H1 (cell line): Measurements from ENCODE around the gene ADSS1. TPM values are rescaled to one million over a fixed set of nuclear protein-coding genes. Genes with fewer than 3 reads are reported as not detected.
A peak's percentile ranks its signal among the peaks of the same experiment; 100 is the strongest.

Experiments
- CTCF ChIA-PET: fragments of 300-600 bp; sonication (Branson Sonifier 250); formaldehyde crosslinking; loops from one replicate; lab custom pipeline; 2021; ENCODE audit not compliant: partially characterized antibody; lab: Charles Lee
- POLR2A ChIA-PET: fragments of 300-600 bp; sonication (Branson Sonifier 250); formaldehyde crosslinking; loops from one replicate; lab custom pipeline; 2021; ENCODE audit warnings: inconsistent platforms; ENCODE audit not compliant: partially characterized antibody; lab: Charles Lee
- DNase-seq, 2 experiments: peaks; one replicate each; pipeline versions ENCODE4 v3.0.0 to v3.0.0-alpha.2; 2010 to 2022; ENCODE audit warnings: low spot score in 2 of 2, low read depth in 1 of 2, mixed read lengths in 1 of 2
- FAIRE-seq: peaks from 2 replicates; lab custom pipeline; 2011; peaks lifted over from hg19 to GRCh38; lab: Jason Lieb, UNC
- H2AFZ ChIP-seq: 2 replicates; pipeline ENCODE4 v1.8.1; 2012; ENCODE audit warnings: low read length, inconsistent platforms
- H2AK5ac ChIP-seq: 2 replicates; pipeline ENCODE4 v1.6.1; 2013; ENCODE audit warnings: low read depth, low read length
- H2BK120ac ChIP-seq: replicated peaks from 2 replicates; pipeline ENCODE3; 2013; ENCODE audit warnings: low read depth, low read length, inconsistent platforms
- H2BK12ac ChIP-seq: 2 replicates; pipeline ENCODE4 v1.6.1; 2013; ENCODE audit warnings: low read depth, low read length
- H2BK15ac ChIP-seq: 2 replicates; pipeline ENCODE4 v1.6.1; 2013; ENCODE audit warnings: low read length
- H2BK20ac ChIP-seq: 2 replicates; pipeline ENCODE4 v1.6.1; 2013; ENCODE audit warnings: low read length
- H2BK5ac ChIP-seq: 2 replicates; pipeline ENCODE4 v1.6.1; 2013; ENCODE audit warnings: low read depth, low read length
- H3K14ac ChIP-seq: 2 replicates; pipeline ENCODE4 v1.6.1; 2013; ENCODE audit warnings: inconsistent platforms; ENCODE audit not compliant: insufficient read length
- H3K18ac ChIP-seq: 2 replicates; pipeline ENCODE4 v1.6.1; 2013; ENCODE audit warnings: low read length; ENCODE audit errors: extremely low read depth
- H3K23ac ChIP-seq: 2 replicates; pipeline ENCODE4 v1.6.1; 2013; ENCODE audit warnings: inconsistent platforms; ENCODE audit not compliant: insufficient read length
- H3K23me2 ChIP-seq: 2 replicates; pipeline ENCODE4 v1.6.1; 2013; ENCODE audit warnings: low read depth, low read length
- H3K27ac ChIP-seq: 2 replicates; pipeline ENCODE4 v1.6.1; 2011; ENCODE audit warnings: low read depth, low read length, inconsistent platforms
- H3K27me3 ChIP-seq, 4 experiments: replicated peaks in 1 of 4; 1 replicate in 1 of 4; 2 replicates in 3 of 4; pipeline versions ENCODE4 v1.6.1 to v1.8.1; 2011 to 2013; ENCODE audit warnings: low read length in 3 of 4, mild to moderate bottlenecking in 3 of 4, inconsistent platforms in 2 of 4, mixed read lengths in 2 of 4, moderate library complexity in 1 of 4; ENCODE audit not compliant: control insufficient read depth in 3 of 4, insufficient read depth in 3 of 4; ENCODE audit errors: extremely low read depth in 1 of 4
- H3K36me3 ChIP-seq, 4 experiments: 2 replicates each; pipeline versions ENCODE4 v1.6.1 to v1.8.1; 2011 to 2013; ENCODE audit warnings: mild to moderate bottlenecking in 4 of 4, low read length in 3 of 4, moderate library complexity in 2 of 4, control low read depth in 1 of 4, inconsistent platforms in 1 of 4; ENCODE audit not compliant: insufficient read depth in 4 of 4, control insufficient read depth in 2 of 4
- H3K4ac ChIP-seq: replicated peaks from 2 replicates; pipeline ENCODE3; 2013; ENCODE audit warnings: low read length, low read depth, mixed read lengths, inconsistent platforms; ENCODE audit not compliant: insufficient read length
- H3K4me1 ChIP-seq, 4 experiments: replicated peaks in 1 of 4; 1 replicate in 1 of 4; 2 replicates in 3 of 4; pipeline versions ENCODE4 v1.6.1 to v1.8.1; 2011 to 2013; ENCODE audit warnings: low read length in 3 of 4, inconsistent platforms in 2 of 4, mixed read lengths in 1 of 4; ENCODE audit not compliant: insufficient read depth in 4 of 4, control insufficient read depth in 3 of 4
- H3K4me2 ChIP-seq, 2 experiments: 2 replicates each; pipeline versions ENCODE4 v1.6.1 to v1.8.1; 2011 to 2013; ENCODE audit warnings: low read depth in 2 of 2, low read length in 2 of 2, control low read depth in 1 of 2, inconsistent platforms in 1 of 2, mild to moderate bottlenecking in 1 of 2; ENCODE audit not compliant: insufficient read depth in 1 of 2
- H3K4me3 ChIP-seq, 4 experiments: fragments of 200-600, 300-600 bp in 1 of 4; sonication (generic), shearing (Covaris generic), sonication (Bioruptor Twin) in 1 of 4; 2 replicates each; pipeline versions ENCODE4 v1.5.1 to v1.8.1; 2011 to 2016; ENCODE audit warnings: low read length in 4 of 4, low read depth in 3 of 4, control low read depth in 2 of 4, inconsistent platforms in 2 of 4, mild to moderate bottlenecking in 2 of 4, mixed read lengths in 1 of 4, moderate library complexity in 1 of 4; ENCODE audit not compliant: insufficient read depth in 2 of 4; ENCODE audit errors: extremely low read depth in 1 of 4
- H3K56ac ChIP-seq: replicated peaks from 2 replicates; pipeline ENCODE3; 2013; ENCODE audit warnings: low read depth, mild to moderate bottlenecking, mixed read lengths, low read length, inconsistent platforms; ENCODE audit not compliant: insufficient read length
- H3K79me1 ChIP-seq: 2 replicates; pipeline ENCODE4 v1.6.1; 2013; ENCODE audit warnings: low read depth, low read length, control low read depth
- H3K79me2 ChIP-seq, 2 experiments: 2 replicates each; pipeline versions ENCODE4 v1.6.1 to v1.8.1; 2012 to 2013; ENCODE audit warnings: low read length in 2 of 2, mild to moderate bottlenecking in 2 of 2, inconsistent platforms in 1 of 2; ENCODE audit not compliant: insufficient read depth in 2 of 2, control insufficient read depth in 1 of 2
- H3K9ac ChIP-seq, 4 experiments: replicated peaks in 1 of 4; 1 replicate in 1 of 4; 2 replicates in 3 of 4; pipeline versions ENCODE4 v1.6.1 to v1.8.1; 2011 to 2013; ENCODE audit warnings: low read depth in 3 of 4, low read length in 3 of 4, control low read depth in 2 of 4, mild to moderate bottlenecking in 2 of 4, moderate library complexity in 2 of 4, inconsistent platforms in 1 of 4; ENCODE audit errors: extremely low read depth in 1 of 4
- H3K9me3 ChIP-seq, 2 experiments: 2 replicates each; pipeline versions ENCODE4 v1.6.1 to v1.8.1; 2012 to 2013; ENCODE audit warnings: mild to moderate bottlenecking in 2 of 2, moderate library complexity in 2 of 2, control low read depth in 1 of 2, inconsistent platforms in 1 of 2, low read depth in 1 of 2, low read length in 1 of 2, mixed read lengths in 1 of 2; ENCODE audit not compliant: insufficient read depth in 2 of 2
- H4K20me1 ChIP-seq, 2 experiments: replicated peaks in 1 of 2; 2 replicates each; pipeline versions ENCODE3 to v1.8.1; 2011 to 2013; ENCODE audit warnings: inconsistent platforms in 2 of 2, low read length in 2 of 2, mild to moderate bottlenecking in 1 of 2; ENCODE audit not compliant: insufficient read depth in 2 of 2, control insufficient read depth in 1 of 2
- H4K5ac ChIP-seq: 2 replicates; pipeline ENCODE4 v1.6.1; 2013; ENCODE audit warnings: low read length, low read depth, mixed read lengths, inconsistent platforms; ENCODE audit not compliant: insufficient read length
- H4K8ac ChIP-seq: 2 replicates; pipeline ENCODE4 v1.8.0; 2013; ENCODE audit warnings: mild to moderate bottlenecking, moderate library complexity, low read length, inconsistent platforms; ENCODE audit not compliant: insufficient read depth; ENCODE audit errors: extremely low read depth
- H4K91ac ChIP-seq: replicated peaks from 2 replicates; pipeline ENCODE3; 2013; ENCODE audit warnings: low read length, mixed read lengths, inconsistent platforms; ENCODE audit not compliant: insufficient read length
- CHD2 ChIP-seq: IDR thresholded peaks from 2 replicates; pipeline ENCODE4 v1.6.1; 2012; ENCODE audit warnings: low read length, improper control_type of control experiment
- EP300 ChIP-seq, 2 experiments: IDR thresholded peaks; 1 replicate in 1 of 2; 2 replicates in 1 of 2; pipeline ENCODE4 v1.6.1; 2011 to 2012; ENCODE audit warnings: low read depth in 2 of 2, low read length in 2 of 2, mild to moderate bottlenecking in 2 of 2, borderline replicate concordance in 1 of 2, inconsistent platforms in 1 of 2, moderate library complexity in 1 of 2
- FOSL1 ChIP-seq: IDR thresholded peaks from 2 replicates; pipeline ENCODE4 v1.6.1; 2011; ENCODE audit warnings: mild to moderate bottlenecking, low read depth, low read length, moderate library complexity; ENCODE audit not compliant: insufficient read depth
- GABPA ChIP-seq: IDR thresholded peaks from 2 replicates; pipeline ENCODE4 v1.6.1; 2011; ENCODE audit warnings: mild to moderate bottlenecking, low read length, moderate library complexity, borderline replicate concordance; ENCODE audit not compliant: insufficient read depth
- GTF2F1 ChIP-seq: IDR thresholded peaks from 2 replicates; pipeline ENCODE4 v1.6.1; 2012; ENCODE audit warnings: low read depth, low read length, improper control_type of control experiment, borderline replicate concordance
- POLR2AphosphoS5 ChIP-seq: IDR thresholded peaks from 2 replicates; pipeline ENCODE4 v1.6.1; 2011; ENCODE audit warnings: low read depth, low read length
- RFX5 ChIP-seq: IDR thresholded peaks from 2 replicates; pipeline ENCODE4 v1.6.1; 2011; ENCODE audit warnings: low read depth, low read length, improper control_type of control experiment, borderline replicate concordance
- SAP30 ChIP-seq: fragments of 300-600 bp; sonication (generic); IDR thresholded peaks from 2 replicates; pipeline ENCODE4 v1.7.1; 2012; ENCODE audit warnings: low read length, moderate library complexity, mild to moderate bottlenecking, inconsistent platforms; ENCODE audit not compliant: insufficient read depth, insufficient replicate concordance
- SIX5 ChIP-seq: IDR thresholded peaks from 2 replicates; pipeline ENCODE4 v1.6.1; 2011; ENCODE audit warnings: mild to moderate bottlenecking, low read depth, low read length
- TEAD4 ChIP-seq: IDR thresholded peaks from 2 replicates; pipeline ENCODE4 v1.6.1; 2012; ENCODE audit warnings: low read depth, low read length, inconsistent platforms, mixed read lengths
- WGBS, 2 experiments: shearing (Covaris generic) in 1 of 2; methylation state at CpG; one replicate each; pipeline versions ENCODE4 v1.1.6 to v1.1.7; 2013 to 2015; ENCODE audit warnings: low lambda C conversion rate in 2 of 2, mixed read lengths in 2 of 2, inconsistent platforms in 1 of 2, low coverage in 1 of 2, missing lambda C conversion rate in 1 of 2; ENCODE audit not compliant: insufficient replicate concordance in 2 of 2, insufficient coverage in 1 of 2, insufficient read length in 1 of 2; ENCODE audit errors: extremely low coverage in 1 of 2, missing lambda C conversion rate in 1 of 2; 5-methylcytosine and 5-hydroxymethylcytosine counted together
- polyA plus RNA-seq, 7 experiments: library from polyadenylated mRNA; depleted of rRNA in 3 of 7; stranded (reverse) in 5 of 7; unstranded in 2 of 7; fragments of >200 nt in 5 of 7; fragments of 200-250 nt in 2 of 7; gene quantifications; 1 replicate in 5 of 7; 2 replicates in 1 of 7; 4 replicates in 1 of 7; pipeline versions ENCODE4 v1.2.1 to v1.2.3, GENCODE V29; 2011 to 2013; ENCODE audit warnings: missing spikeins in 2 of 7, mixed read lengths in 2 of 7
- total RNA-seq: library from RNA; stranded (reverse); fragmentation: NEBNext Ultra II Directional; extraction: Animal tissue kit (Norgen Biotek cat#: 25700); gene quantifications from 2 replicates; pipeline ENCODE4 v1.2.1, GENCODE V29; 2021
- TF ChIP-seq, protein P1 (sequence below): IDR thresholded peaks from 2 replicates; pipeline ENCODE4 v1.6.1; 2012; ENCODE audit warnings: inconsistent platforms

ADSS1 gene
- total and polyA plus RNA-seq, 2 of the 8 experiments (the other 6 are each of a cell fraction or from before 2014, with no cell fraction given): 7.1 to 7.9 TPM

DNA sequence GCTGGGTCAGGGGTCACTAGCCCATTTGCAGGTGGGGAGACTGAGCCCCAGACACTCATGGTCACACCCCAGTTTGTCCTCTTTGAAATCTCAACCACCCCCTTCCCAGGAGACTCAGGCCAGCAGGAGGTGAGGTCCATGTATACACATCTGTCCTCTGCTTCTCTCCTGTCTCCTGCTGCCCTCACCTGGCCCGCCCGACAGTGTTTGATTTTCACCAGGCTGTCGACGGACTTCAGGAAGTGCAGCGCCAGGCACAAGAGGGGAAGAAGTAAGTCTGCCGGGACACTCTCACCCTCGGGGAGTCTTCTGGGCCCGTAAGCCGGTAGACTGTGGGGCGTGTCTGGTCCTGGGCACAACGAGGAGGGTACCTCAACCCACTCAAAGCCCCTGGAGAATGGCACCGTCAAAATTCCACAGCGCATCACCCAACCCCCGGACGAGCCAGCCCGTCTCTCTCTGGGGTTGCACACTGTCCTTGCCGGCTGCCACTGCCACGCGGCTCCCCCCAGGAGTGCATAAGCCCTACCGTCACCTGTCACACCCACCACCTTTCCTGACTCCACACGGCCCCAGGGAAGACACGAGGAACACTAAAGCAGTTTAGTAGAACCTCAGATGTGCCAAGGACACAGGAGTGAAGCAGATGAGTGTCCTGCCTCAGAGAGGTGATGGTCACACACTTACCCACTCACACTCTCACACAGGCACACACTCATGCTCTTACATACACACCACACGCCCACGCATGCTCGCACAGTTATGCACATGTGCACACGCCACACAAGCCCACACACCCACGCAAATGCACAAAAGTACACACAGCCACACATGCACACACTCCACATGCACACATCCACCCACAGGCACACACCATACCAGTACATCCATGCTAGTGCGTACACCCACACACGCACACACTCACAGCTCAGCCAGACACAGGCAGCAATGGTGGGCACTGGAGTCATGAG is 15.8 kb downstream of the ADSS1 start:
- H3K4me3 ChIP-seq: no peak overlapping the region
- H3K23me2 ChIP-seq: no peaks in the 10 kb centered on the region
- FAIRE-seq: no peak
- no peak overlapping the region for H2BK5ac ChIP-seq
- POLR2A ChIA-PET: no interaction called here
- H4K5ac ChIP-seq: no peak overlapping the region
- no peak for DNase-seq
- no peaks in the 10 kb centered on the region for H3K79me1 ChIP-seq
- no peak overlapping the region for H2AFZ ChIP-seq
- no peak overlapping the region for H2BK12ac ChIP-seq
- 93% methylated on average over 29 of the region's 29 CpGs; no CpG with 5 or more reads in 1 of the 2 experiments for WGBS, 2 experiments
- H3K4ac ChIP-seq: no peak overlapping the region
- H2BK20ac ChIP-seq: 0 out of 2 replicates have a peak overlapping the region, but pooled peaks have one; percentile 80
- no peaks in the 10 kb centered on the region for H3K9me3 ChIP-seq
- H2BK120ac ChIP-seq: no peak overlapping the region
- peaks cover 0 to 4% (median 0%) of the 10 kb centered on the region in 4 experiments; a peak in 1 of 8 replicates for H3K36me3 ChIP-seq
- H3K27me3 ChIP-seq: peaks cover 0 to 2% (median 0%) of the 10 kb centered on the region in 4 experiments; a peak in 2 of 7 replicates
- no peak overlapping the region for H3K9ac ChIP-seq
- H4K8ac ChIP-seq: peak overlapping the region; percentile 25; the same call in 1 of the 2 replicates
- peak overlapping the region; percentile 59 for H3K23ac ChIP-seq
- no peak overlapping the region for H3K56ac ChIP-seq
- H4K91ac ChIP-seq: no peak overlapping the region
- H2AK5ac ChIP-seq: no peak overlapping the region
- H3K79me2 ChIP-seq: no peaks in the 10 kb centered on the region
- H3K18ac ChIP-seq: no peak overlapping the region
- H3K14ac ChIP-seq: no peak overlapping the region
- H2BK15ac ChIP-seq: no peak overlapping the region
- H3K27ac ChIP-seq: no peak overlapping the region
- peaks cover 0 to 5% of the 10 kb centered on the region in 2 experiments for H4K20me1 ChIP-seq
- no peak overlapping the region for H3K4me2 ChIP-seq
- H3K4me1 ChIP-seq: no peaks in the 10 kb centered on the region; a peak in 1 of 7 replicates
- CTCF ChIA-PET: interaction anchor here (0.6 to 1.5 kb wide), 5 partner anchors 10 to 27 kb away, joined by 3 to 4 read pairs (median 3); no protein-coding TSS in a partner anchor
- TF ChIP-seq EP300 (IDR thresholded peaks at IDR 0.05; ENCODE audit: borderline replicate concordance in 1 of 2, low read depth in 2 of 2, low read length in 2 of 2): no peak
- TF ChIP-seq CHD2: no peak
- no peak for TF ChIP-seq FOSL1
- no peak for TF ChIP-seq POLR2AphosphoS5
- no peak for TF ChIP-seq SIX5
- TF ChIP-seq RFX5: no peak
- no peak for TF ChIP-seq GABPA
- TF ChIP-seq TEAD4: no peak
- TF ChIP-seq, protein P1, sequence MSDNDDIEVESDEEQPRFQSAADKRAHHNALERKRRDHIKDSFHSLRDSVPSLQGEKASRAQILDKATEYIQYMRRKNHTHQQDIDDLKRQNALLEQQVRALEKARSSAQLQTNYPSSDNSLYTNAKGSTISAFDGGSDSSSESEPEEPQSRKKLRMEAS: no peak
- no peak for TF ChIP-seq SAP30
- TF ChIP-seq GTF2F1: no peak
